HCT116 (cell line): Measurements from ENCODE around the gene LRP2. TPM values are rescaled to one million over a fixed set of nuclear protein-coding genes. Genes with fewer than 3 reads are reported as not detected.

Source experiments
- ATAC-seq: fragments of 200-7000 bp; cut with Tn5 transposase; 2 replicates; pipeline ENCODE4 v1.9.1; 2020; ENCODE audit warnings: mild to moderate bottlenecking, moderate library complexity
- BruUV-seq: library from RNA; stranded (reverse); fragments of 400-500 nt; replicated peaks from 2 replicates; lab custom pipeline; 2021; lab: Mats Ljungman, UMichigan
- CTCF ChIA-PET: fragments of 300-600 bp; sonication (Branson Sonifier 250); formaldehyde crosslinking; loops from one replicate; lab custom pipeline; 2021; ENCODE audit warnings: antibody characterized with exemption; lab: Charles Lee
- POLR2A ChIA-PET: fragments of 300-600, 350-600 bp; sonication (Branson Sonifier 250); formaldehyde crosslinking; loops from one replicate; lab custom pipeline; 2021; ENCODE audit warnings: antibody characterized with exemption; lab: Charles Lee
- RAD21 ChIA-PET, 2 experiments: fragments of 300-600 bp; sonication (Branson Sonifier 250); formaldehyde crosslinking; loops; one replicate each; lab custom pipeline; 2023; ENCODE audit warnings: low total read pairs in 2 of 2; ENCODE audit not compliant: uncharacterized antibody in 2 of 2, unreplicated experiment in 2 of 2, low non-redundant PET in 1 of 2; lab: Charles Lee
- DNase-seq: peaks from one replicate; pipeline ENCODE4 v3.0.0-alpha.2; 2010; ENCODE audit warnings: low read depth, low spot score
- H2AFZ ChIP-seq: fragments of 200-600 bp; shearing (Covaris generic), sonication (generic); 2 replicates; pipeline ENCODE4 v1.6.1; 2017; ENCODE audit warnings: low read depth, mixed run types, mixed read lengths, antibody characterized with exemption, low read length; ENCODE audit not compliant: poor library complexity, severe bottlenecking
- H3K27ac ChIP-seq: 2 replicates; pipeline ENCODE4 v1.5.1; 2012; ENCODE audit warnings: low read depth, low read length
- H3K27me3 ChIP-seq: fragments of 200-600 bp; sonication (generic); 2 replicates; pipeline ENCODE4 v1.6.1; 2016; ENCODE audit warnings: mixed run types, low read length, mixed read lengths; ENCODE audit not compliant: insufficient read depth
- H3K36me3 ChIP-seq, 2 experiments: fragments of 200-500 bp in 1 of 2; fragments of 200-600 bp in 1 of 2; sonication (Bioruptor generic) in 1 of 2; sonication (generic) in 1 of 2; 2 replicates each; pipeline versions ENCODE4 v1.5.1 to v1.6.1; 2014 to 2016; ENCODE audit warnings: low read length in 2 of 2, inconsistent platforms in 1 of 2, mixed read lengths in 1 of 2, mixed run types in 1 of 2; ENCODE audit not compliant: insufficient read depth in 2 of 2, control insufficient read depth in 1 of 2
- H3K4me1 ChIP-seq, 2 experiments: fragments of 200-600 bp in 1 of 2; sonication (generic) in 1 of 2; 2 replicates each; pipeline versions ENCODE4 v1.5.1 to v1.6.1; 2012 to 2017; ENCODE audit warnings: low read length in 2 of 2, inconsistent platforms in 1 of 2, mild to moderate bottlenecking in 1 of 2, mixed read lengths in 1 of 2, mixed run types in 1 of 2, moderate library complexity in 1 of 2; ENCODE audit not compliant: insufficient read depth in 2 of 2, control insufficient read depth in 1 of 2
- H3K4me2 ChIP-seq: fragments of 200-600 bp; sonication (generic); 2 replicates; pipeline ENCODE4 v1.6.1; 2017; ENCODE audit warnings: mixed run types, low read length, mixed read lengths
- H3K4me3 ChIP-seq, 2 experiments: fragments of 200-600 bp in 1 of 2; sonication (generic) in 1 of 2; replicated peaks in 1 of 2; 2 replicates each; pipeline ENCODE4 v1.5.1; 2011 to 2016; ENCODE audit warnings: low read length in 2 of 2, control low read depth in 1 of 2, low read depth in 1 of 2, mild to moderate bottlenecking in 1 of 2, mixed read lengths in 1 of 2, mixed run types in 1 of 2
- H3K79me2 ChIP-seq: fragments of 200-600 bp; sonication (generic); 2 replicates; pipeline ENCODE4 v1.6.1; 2017; ENCODE audit warnings: mild to moderate bottlenecking, mixed run types, low read length, moderate library complexity, mixed read lengths; ENCODE audit not compliant: insufficient read depth
- H3K9ac ChIP-seq: fragments of 200-600 bp; sonication (generic); 2 replicates; pipeline ENCODE4 v1.6.1; 2016; ENCODE audit warnings: low read length, mixed read lengths
- H3K9me2 ChIP-seq: fragments of 200-600 bp; sonication (generic), shearing (Covaris generic); 2 replicates; pipeline ENCODE4 v1.6.1; 2017; ENCODE audit warnings: mixed run types, mild to moderate bottlenecking, moderate library complexity; ENCODE audit not compliant: insufficient read depth
- H3K9me3 ChIP-seq, 2 experiments: fragments of 200-500 bp in 1 of 2; fragments of 200-600 bp in 1 of 2; sonication (Bioruptor generic) in 1 of 2; sonication (generic) in 1 of 2; 2 replicates each; pipeline ENCODE4 v1.6.1; 2014 to 2017; ENCODE audit warnings: low read length in 2 of 2, mixed read lengths in 2 of 2, inconsistent platforms in 1 of 2, low read depth in 1 of 2, mild to moderate bottlenecking in 1 of 2, mixed run types in 1 of 2, moderate library complexity in 1 of 2; ENCODE audit not compliant: control insufficient read depth in 1 of 2, insufficient read depth in 1 of 2
- H4K20me1 ChIP-seq: fragments of 200-600 bp; sonication (generic), shearing (Covaris generic); 2 replicates; pipeline ENCODE4 v1.6.1; 2017; ENCODE audit warnings: mixed run types, mild to moderate bottlenecking, moderate library complexity; ENCODE audit not compliant: insufficient read depth
- CBX3 ChIP-seq: IDR thresholded peaks from 2 replicates; pipeline ENCODE4 v1.6.1; 2012; ENCODE audit warnings: low read depth
- ELF1 ChIP-seq: IDR thresholded peaks from 2 replicates; pipeline ENCODE4 v1.6.1; 2012; ENCODE audit warnings: low read depth, borderline replicate concordance
- EZH2 ChIP-seq: fragments of 200-600 bp; sonication (generic); IDR thresholded peaks from 2 replicates; pipeline ENCODE4 v1.6.1; 2017; ENCODE audit warnings: antibody characterized with exemption, mixed run types
- EZH2phosphoT487 ChIP-seq: fragments of 200-600 bp; IDR thresholded peaks from 2 replicates; pipeline ENCODE4 v1.6.1; 2018; ENCODE audit warnings: antibody characterized with exemption, borderline replicate concordance
- FOSL1 ChIP-seq: IDR thresholded peaks from 2 replicates; pipeline ENCODE4 v1.6.1; 2012; ENCODE audit warnings: low read depth
- JUND ChIP-seq: IDR thresholded peaks from 2 replicates; pipeline ENCODE4 v1.6.1; 2012
- POLR2A ChIP-seq: IDR thresholded peaks from 2 replicates; pipeline ENCODE4 v1.7.0; 2011; ENCODE audit warnings: borderline replicate concordance; ENCODE audit not compliant: insufficient read depth, insufficient read length; ENCODE audit errors: extremely low read depth
- POLR2AphosphoS5 ChIP-seq: IDR thresholded peaks from 2 replicates; pipeline ENCODE4 v1.6.1; 2011; ENCODE audit warnings: mild to moderate bottlenecking, low read depth, low read length, moderate library complexity
- RAD21 ChIP-seq: IDR thresholded peaks from 2 replicates; pipeline ENCODE4 v1.6.1; 2012; ENCODE audit warnings: low read depth, mild to moderate bottlenecking
- SIN3A ChIP-seq: IDR thresholded peaks from 2 replicates; pipeline ENCODE4 v1.6.1; 2012; ENCODE audit warnings: low read depth
- SP1 ChIP-seq: IDR thresholded peaks from 2 replicates; pipeline ENCODE4 v1.6.1; 2012; ENCODE audit warnings: low read depth
- SRF ChIP-seq: IDR thresholded peaks from 2 replicates; pipeline ENCODE4 v1.6.1; 2012; ENCODE audit warnings: low read depth
- YY1 ChIP-seq: IDR thresholded peaks from 2 replicates; pipeline ENCODE4 v1.6.1; 2011; ENCODE audit warnings: low read length, low read depth, moderate library complexity, mild to moderate bottlenecking; ENCODE audit not compliant: insufficient replicate concordance; ENCODE audit errors: extremely low read depth
- ZNF274 ChIP-seq: fragments of 200-500 bp; sonication (Bioruptor generic); IDR thresholded peaks from 2 replicates; pipeline ENCODE4 v1.6.1; 2014; ENCODE audit warnings: mild to moderate bottlenecking, low read depth, low read length, inconsistent platforms
- intact Hi-C: fragments of 100-400 bp; cut with micrococcal nuclease; formaldehyde crosslinking; loops from 2 replicates; pipeline ENCODE4 v1.10.0; 2022
- total RNA-seq: library from RNA; stranded (reverse); gene quantifications from one replicate; pipeline ENCODE4 v1.2.1, GENCODE V29; 2021; ENCODE audit not compliant: unreplicated experiment
- TF ChIP-seq, protein P1 (sequence below): IDR thresholded peaks from 2 replicates; pipeline ENCODE4 v1.6.1; 2012
- TF ChIP-seq, protein P2 (sequence below): IDR thresholded peaks from 2 replicates; pipeline ENCODE4 v1.6.1; 2012; ENCODE audit warnings: low read depth
- TF ChIP-seq, protein P3 (sequence below), 3 experiments: fragments of 200-600 bp in 1 of 3; sonication (generic) in 1 of 3; IDR thresholded peaks in 2 of 3; conservative IDR thresholded peaks in 1 of 3; 2 replicates each; pipeline ENCODE4 v1.5.1; 2012 to 2017; ENCODE audit warnings: low read depth in 2 of 3, low read length in 2 of 3, antibody characterized with exemption in 1 of 3, borderline replicate concordance in 1 of 3, control low read depth in 1 of 3, mild to moderate bottlenecking in 1 of 3, mixed read lengths in 1 of 3, mixed run types in 1 of 3, moderate library complexity in 1 of 3; ENCODE audit not compliant: insufficient read depth in 1 of 3

Gene LRP2
- total RNA-seq, 1 experiment from 2014 or later, result 0.20 TPM

DNA sequence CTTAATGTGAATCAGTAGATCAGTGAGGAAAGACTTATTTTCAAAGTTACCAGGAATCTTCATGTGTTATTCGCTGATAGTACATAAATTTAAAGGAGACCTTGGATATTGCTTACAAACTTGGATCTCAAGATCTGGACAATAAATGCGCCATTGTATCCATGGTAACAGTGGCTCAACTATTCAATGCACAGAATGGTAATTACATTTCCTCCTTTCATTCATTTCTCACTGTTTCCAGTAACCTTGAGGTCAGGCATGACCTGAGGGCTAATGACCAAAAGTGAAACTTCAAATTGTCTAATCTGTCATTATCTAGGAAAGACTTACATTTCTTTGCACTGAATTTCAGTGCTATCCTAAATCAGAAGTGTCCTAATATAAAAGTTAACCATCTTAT is 8.1 kb downstream of the LRP2 start:
- ATAC-seq (no peak), DNase-seq (no peak)
- Histone ChIP-seq H4K20me1 (no peaks in the 10 kb centered on the region), H3K9me3 (no peaks in the 10 kb centered on the region), H2AFZ (no peak overlapping the region), H3K9me2 (no peaks in the 10 kb centered on the region), H3K9ac (no peak overlapping the region), H3K36me3 (no peaks in the 10 kb centered on the region), H3K4me3 (no peak overlapping the region), H3K27ac (no peak overlapping the region), H3K79me2 (no peaks in the 10 kb centered on the region), H3K4me1 (no peaks in the 10 kb centered on the region), H3K27me3 (no peaks in the 10 kb centered on the region), H3K4me2 (no peak overlapping the region)
- ChIA-PET POLR2A (no interaction called here), RAD21 (no interaction called here), CTCF (no interaction called here)
- no peak for TF ChIP-seq SP1
- TF ChIP-seq CBX3, result no peak
- TF ChIP-seq EZH2phosphoT487, result no peak
- TF ChIP-seq JUND, result no peak
- no peak for TF ChIP-seq ZNF274
- TF ChIP-seq, protein P1, sequence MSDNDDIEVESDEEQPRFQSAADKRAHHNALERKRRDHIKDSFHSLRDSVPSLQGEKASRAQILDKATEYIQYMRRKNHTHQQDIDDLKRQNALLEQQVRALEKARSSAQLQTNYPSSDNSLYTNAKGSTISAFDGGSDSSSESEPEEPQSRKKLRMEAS, result no peak
- TF ChIP-seq YY1, result no peak
- TF ChIP-seq RAD21, result no peak
- TF ChIP-seq POLR2A, result no peak
- TF ChIP-seq, protein P2, sequence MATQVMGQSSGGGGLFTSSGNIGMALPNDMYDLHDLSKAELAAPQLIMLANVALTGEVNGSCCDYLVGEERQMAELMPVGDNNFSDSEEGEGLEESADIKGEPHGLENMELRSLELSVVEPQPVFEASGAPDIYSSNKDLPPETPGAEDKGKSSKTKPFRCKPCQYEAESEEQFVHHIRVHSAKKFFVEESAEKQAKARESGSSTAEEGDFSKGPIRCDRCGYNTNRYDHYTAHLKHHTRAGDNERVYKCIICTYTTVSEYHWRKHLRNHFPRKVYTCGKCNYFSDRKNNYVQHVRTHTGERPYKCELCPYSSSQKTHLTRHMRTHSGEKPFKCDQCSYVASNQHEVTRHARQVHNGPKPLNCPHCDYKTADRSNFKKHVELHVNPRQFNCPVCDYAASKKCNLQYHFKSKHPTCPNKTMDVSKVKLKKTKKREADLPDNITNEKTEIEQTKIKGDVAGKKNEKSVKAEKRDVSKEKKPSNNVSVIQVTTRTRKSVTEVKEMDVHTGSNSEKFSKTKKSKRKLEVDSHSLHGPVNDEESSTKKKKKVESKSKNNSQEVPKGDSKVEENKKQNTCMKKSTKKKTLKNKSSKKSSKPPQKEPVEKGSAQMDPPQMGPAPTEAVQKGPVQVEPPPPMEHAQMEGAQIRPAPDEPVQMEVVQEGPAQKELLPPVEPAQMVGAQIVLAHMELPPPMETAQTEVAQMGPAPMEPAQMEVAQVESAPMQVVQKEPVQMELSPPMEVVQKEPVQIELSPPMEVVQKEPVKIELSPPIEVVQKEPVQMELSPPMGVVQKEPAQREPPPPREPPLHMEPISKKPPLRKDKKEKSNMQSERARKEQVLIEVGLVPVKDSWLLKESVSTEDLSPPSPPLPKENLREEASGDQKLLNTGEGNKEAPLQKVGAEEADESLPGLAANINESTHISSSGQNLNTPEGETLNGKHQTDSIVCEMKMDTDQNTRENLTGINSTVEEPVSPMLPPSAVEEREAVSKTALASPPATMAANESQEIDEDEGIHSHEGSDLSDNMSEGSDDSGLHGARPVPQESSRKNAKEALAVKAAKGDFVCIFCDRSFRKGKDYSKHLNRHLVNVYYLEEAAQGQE, result no peak
- no peak for TF ChIP-seq ELF1
- no peak for TF ChIP-seq FOSL1
- TF ChIP-seq, protein P3, sequence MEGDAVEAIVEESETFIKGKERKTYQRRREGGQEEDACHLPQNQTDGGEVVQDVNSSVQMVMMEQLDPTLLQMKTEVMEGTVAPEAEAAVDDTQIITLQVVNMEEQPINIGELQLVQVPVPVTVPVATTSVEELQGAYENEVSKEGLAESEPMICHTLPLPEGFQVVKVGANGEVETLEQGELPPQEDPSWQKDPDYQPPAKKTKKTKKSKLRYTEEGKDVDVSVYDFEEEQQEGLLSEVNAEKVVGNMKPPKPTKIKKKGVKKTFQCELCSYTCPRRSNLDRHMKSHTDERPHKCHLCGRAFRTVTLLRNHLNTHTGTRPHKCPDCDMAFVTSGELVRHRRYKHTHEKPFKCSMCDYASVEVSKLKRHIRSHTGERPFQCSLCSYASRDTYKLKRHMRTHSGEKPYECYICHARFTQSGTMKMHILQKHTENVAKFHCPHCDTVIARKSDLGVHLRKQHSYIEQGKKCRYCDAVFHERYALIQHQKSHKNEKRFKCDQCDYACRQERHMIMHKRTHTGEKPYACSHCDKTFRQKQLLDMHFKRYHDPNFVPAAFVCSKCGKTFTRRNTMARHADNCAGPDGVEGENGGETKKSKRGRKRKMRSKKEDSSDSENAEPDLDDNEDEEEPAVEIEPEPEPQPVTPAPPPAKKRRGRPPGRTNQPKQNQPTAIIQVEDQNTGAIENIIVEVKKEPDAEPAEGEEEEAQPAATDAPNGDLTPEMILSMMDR (IDR thresholded peaks at IDR 0.05 in 2 of 3, conservative IDR thresholded peaks at IDR 0.05 in 1 of 3; ENCODE audit: borderline replicate concordance in 1 of 3, insufficient read depth in 1 of 3, low read depth in 2 of 3, low read length in 2 of 3), result no peak
- TF ChIP-seq SRF, result no peak
- no peak for TF ChIP-seq POLR2AphosphoS5
- TF ChIP-seq EZH2, result no peak
- no peak for TF ChIP-seq SIN3A
- no TSS peak for BruUV-seq
- intact Hi-C loops, result no loop called here
